ENCODE data around the gene RPH3AL.

DNA sequence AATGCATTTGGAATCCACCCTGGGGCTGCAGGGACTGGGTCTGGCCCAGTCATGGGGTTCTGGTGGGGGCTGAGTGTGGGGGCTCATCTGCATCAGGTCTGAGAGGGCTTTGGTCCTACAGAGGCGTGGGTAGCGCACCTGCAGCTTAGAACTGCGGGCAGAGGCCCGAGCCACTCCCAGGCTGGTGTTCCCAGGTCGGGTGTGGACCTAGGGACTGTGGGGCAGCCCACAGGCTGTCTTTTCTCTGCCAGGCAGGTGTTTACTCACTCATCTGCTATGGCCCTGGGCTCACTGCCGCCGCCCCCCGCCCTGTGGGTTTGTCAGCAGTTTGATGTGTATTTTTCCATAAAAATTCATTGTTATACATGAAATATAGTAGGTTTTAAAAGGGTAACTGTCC lies 144.2 kb downstream of the RPH3AL start:
- TF ChIP-seq, protein P1, sequence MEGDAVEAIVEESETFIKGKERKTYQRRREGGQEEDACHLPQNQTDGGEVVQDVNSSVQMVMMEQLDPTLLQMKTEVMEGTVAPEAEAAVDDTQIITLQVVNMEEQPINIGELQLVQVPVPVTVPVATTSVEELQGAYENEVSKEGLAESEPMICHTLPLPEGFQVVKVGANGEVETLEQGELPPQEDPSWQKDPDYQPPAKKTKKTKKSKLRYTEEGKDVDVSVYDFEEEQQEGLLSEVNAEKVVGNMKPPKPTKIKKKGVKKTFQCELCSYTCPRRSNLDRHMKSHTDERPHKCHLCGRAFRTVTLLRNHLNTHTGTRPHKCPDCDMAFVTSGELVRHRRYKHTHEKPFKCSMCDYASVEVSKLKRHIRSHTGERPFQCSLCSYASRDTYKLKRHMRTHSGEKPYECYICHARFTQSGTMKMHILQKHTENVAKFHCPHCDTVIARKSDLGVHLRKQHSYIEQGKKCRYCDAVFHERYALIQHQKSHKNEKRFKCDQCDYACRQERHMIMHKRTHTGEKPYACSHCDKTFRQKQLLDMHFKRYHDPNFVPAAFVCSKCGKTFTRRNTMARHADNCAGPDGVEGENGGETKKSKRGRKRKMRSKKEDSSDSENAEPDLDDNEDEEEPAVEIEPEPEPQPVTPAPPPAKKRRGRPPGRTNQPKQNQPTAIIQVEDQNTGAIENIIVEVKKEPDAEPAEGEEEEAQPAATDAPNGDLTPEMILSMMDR (IDR thresholded peaks at IDR 0.05) = no peak
- no peak for TF ChIP-seq POLR2A (IDR thresholded peaks at IDR 0.05)

Data from tibial nerve (tissue), 3 donors.